Suprapubic skin (tissue), 4 donors: ENCODE data around the gene TRIM28. TPM values are rescaled to one million over a fixed set of nuclear protein-coding genes. Genes with fewer than 3 reads are reported as not detected.
A peak's percentile ranks its signal among the peaks of the same experiment; 100 is the strongest.

Experiments
- DNase-seq, 2 donors: peaks; one replicate each; pipeline ENCODE4 v3.0.0-alpha.2; 2019; ENCODE audit warnings: low spot score in 2 of 2
- H3K27ac ChIP-seq: fragments of 200-600 bp; sonication (generic); one replicate; pipeline ENCODE4 v1.5.1; 2019
- H3K27me3 ChIP-seq: fragments of 200-600 bp; sonication (generic); one replicate; pipeline ENCODE4 v1.5.1; 2019
- H3K36me3 ChIP-seq: fragments of 200-600 bp; sonication (generic); one replicate; pipeline ENCODE4 v1.5.1; 2019
- H3K4me1 ChIP-seq: fragments of 200-600 bp; sonication (generic); one replicate; pipeline ENCODE4 v1.5.1; 2019
- H3K4me3 ChIP-seq: fragments of 200-600 bp; sonication (generic); one replicate; pipeline ENCODE4 v1.5.1; 2019; ENCODE audit warnings: mild to moderate bottlenecking
- H3K9me3 ChIP-seq: fragments of 200-600 bp; sonication (generic); one replicate; pipeline ENCODE4 v1.5.1; 2019
- EP300 ChIP-seq: sonication (generic); formaldehyde crosslinking; IDR thresholded peaks from one replicate; pipeline ENCODE4 v1.6.1; 2017; ENCODE audit warnings: antibody characterized with exemption
- POLR2A ChIP-seq, 2 donors: fragments of 450-650 bp; IDR thresholded peaks; one replicate each; pipeline ENCODE4 v1.6.1; 2017; ENCODE audit warnings: antibody characterized with exemption in 2 of 2, mild to moderate bottlenecking in 2 of 2, moderate library complexity in 2 of 2
- POLR2AphosphoS5 ChIP-seq, 3 donors: sonication (generic); formaldehyde crosslinking; IDR thresholded peaks; one replicate each; pipeline ENCODE4 v1.6.1; 2017; ENCODE audit warnings: antibody characterized with exemption in 3 of 3
- WGBS: methylation state at CpG from one replicate; pipeline ENCODE4 v1.1.5; 2018; 5-methylcytosine and 5-hydroxymethylcytosine counted together
- total RNA-seq, 4 donors: library from RNA; depleted of rRNA; stranded (reverse); fragments of >200 nt; gene quantifications; one replicate each; pipeline ENCODE4 v1.1.0, GENCODE V29; 2016
- TF ChIP-seq, protein P1 (sequence below), 2 donors: fragments of 200-600 bp in 1 of 2; fragments of 450-650 bp in 1 of 2; sonication (generic) in 1 of 2; IDR thresholded peaks; one replicate each; pipeline ENCODE4 v1.5.1; 2016 to 2019; ENCODE audit warnings: antibody characterized with exemption in 2 of 2, mild to moderate bottlenecking in 1 of 2, moderate library complexity in 1 of 2

TRIM28 gene
- total RNA-seq, 4 donors from 2014 or later: 334 to 395 (median 360) TPM

DNA sequence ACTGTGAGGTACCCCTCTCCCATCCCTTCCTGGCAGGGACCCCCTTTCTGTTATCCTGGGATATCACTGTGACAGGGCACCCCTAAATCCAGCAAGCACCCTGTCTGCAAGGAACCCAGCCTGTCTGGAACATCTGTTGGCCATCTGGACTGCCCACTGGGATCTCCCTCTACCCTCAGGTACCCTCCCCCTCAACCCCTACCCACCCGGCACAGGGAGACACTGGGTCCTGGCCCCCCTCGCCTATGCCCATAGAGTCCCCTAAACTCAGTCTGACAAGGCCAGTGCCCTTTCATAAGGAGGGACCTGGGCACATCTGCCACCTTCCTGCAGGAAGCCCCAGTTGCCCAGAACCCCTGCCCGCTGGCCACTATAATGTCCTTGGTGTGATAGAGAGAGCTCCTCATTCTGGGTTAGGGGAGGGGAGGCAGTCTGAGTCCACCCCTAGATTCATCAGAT is 29.3 kb upstream of the TRIM28 start:
- TF ChIP-seq POLR2AphosphoS5 (IDR thresholded peaks at IDR 0.05) (no peak), EP300 (no peak), POLR2A (IDR thresholded peaks at IDR 0.05) (no peak)
- TF ChIP-seq, protein P1, sequence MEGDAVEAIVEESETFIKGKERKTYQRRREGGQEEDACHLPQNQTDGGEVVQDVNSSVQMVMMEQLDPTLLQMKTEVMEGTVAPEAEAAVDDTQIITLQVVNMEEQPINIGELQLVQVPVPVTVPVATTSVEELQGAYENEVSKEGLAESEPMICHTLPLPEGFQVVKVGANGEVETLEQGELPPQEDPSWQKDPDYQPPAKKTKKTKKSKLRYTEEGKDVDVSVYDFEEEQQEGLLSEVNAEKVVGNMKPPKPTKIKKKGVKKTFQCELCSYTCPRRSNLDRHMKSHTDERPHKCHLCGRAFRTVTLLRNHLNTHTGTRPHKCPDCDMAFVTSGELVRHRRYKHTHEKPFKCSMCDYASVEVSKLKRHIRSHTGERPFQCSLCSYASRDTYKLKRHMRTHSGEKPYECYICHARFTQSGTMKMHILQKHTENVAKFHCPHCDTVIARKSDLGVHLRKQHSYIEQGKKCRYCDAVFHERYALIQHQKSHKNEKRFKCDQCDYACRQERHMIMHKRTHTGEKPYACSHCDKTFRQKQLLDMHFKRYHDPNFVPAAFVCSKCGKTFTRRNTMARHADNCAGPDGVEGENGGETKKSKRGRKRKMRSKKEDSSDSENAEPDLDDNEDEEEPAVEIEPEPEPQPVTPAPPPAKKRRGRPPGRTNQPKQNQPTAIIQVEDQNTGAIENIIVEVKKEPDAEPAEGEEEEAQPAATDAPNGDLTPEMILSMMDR (IDR thresholded peaks at IDR 0.05): no peak
- Histone ChIP-seq H3K27ac (peak overlapping the region; percentile 31), H3K27me3 (no peaks in the 10 kb centered on the region), H3K4me3 (peak overlapping the region; percentile 42), H3K4me1 (peaks cover 56% of the 10 kb centered on the region), H3K9me3 (no peaks in the 10 kb centered on the region), H3K36me3 (peaks cover 20% of the 10 kb centered on the region)
- 45% methylated on average over 3 of the region's 3 CpGs for WGBS
- DNase-seq: no peak

DNA sequence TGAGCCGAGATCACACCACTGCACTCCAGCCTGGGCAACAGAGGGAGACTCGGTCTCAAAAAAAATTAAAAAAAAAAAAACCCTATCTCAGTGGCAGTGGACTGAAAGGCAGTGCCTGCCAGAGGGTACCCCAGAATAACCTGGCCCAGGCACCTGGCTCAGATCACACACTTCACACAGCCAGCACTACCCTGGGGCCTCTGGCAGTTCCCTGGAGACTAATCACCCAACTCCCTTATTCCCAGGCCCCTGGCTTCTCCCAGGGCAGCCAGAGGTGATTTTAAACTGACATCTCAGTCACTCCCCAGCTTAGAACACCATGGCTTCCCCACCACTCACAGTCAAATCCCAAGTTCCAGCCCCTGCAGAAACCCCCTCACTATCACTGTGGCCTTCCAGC is 28.6 kb upstream of the TRIM28 start:
- WGBS: 100% methylated on average over 2 of the region's 2 CpGs
- Histone ChIP-seq H3K4me3 (no peak overlapping the region), H3K9me3 (no peaks in the 10 kb centered on the region), H3K4me1 (peaks cover 59% of the 10 kb centered on the region), H3K27me3 (no peaks in the 10 kb centered on the region), H3K27ac (no peak overlapping the region), H3K36me3 (peaks cover 20% of the 10 kb centered on the region)
- TF ChIP-seq, protein P1 (IDR thresholded peaks at IDR 0.05): no peak
- TF ChIP-seq POLR2AphosphoS5 (IDR thresholded peaks at IDR 0.05): no peak
- TF ChIP-seq EP300: no peak
- no peak for DNase-seq

DNA sequence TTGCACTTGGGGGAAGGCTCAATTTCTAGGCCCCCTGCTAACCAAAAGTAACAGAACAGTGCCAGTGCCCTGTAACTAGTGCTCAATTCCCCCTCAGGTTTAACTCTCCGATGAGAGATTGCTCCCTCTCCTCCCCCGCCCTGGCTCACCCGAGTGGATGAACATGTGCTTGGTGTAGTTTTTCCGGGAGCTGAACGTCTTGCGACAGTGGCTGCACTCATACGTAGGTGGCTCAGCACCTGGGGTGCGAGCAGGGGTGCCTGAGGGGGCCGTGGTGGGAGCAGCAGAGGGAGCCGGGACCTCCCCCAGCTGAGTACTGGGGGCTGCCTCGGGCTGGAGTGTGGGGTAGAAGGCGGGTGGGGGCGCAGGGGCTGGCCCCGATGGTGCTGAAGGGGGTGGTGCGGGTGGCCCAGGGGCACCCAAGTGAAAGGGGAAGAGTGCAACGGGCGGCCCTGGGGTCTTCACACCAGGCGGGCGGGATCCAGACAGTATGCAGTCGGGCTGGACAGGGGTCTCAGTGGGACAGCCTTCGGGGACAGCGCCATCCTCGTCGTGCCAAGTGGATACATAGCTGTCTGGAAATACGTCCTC is 27.5 kb upstream of the TRIM28 start:
- H3K27ac ChIP-seq: no peak overlapping the region
- no peak for DNase-seq
- peaks cover 64% of the 10 kb centered on the region for H3K4me1 ChIP-seq
- no peak for TF ChIP-seq POLR2AphosphoS5 (IDR thresholded peaks at IDR 0.05)
- TF ChIP-seq POLR2A (IDR thresholded peaks at IDR 0.05): no peak
- TF ChIP-seq, protein P1 (IDR thresholded peaks at IDR 0.05): no peak
- TF ChIP-seq EP300: no peak
- peaks cover 20% of the 10 kb centered on the region for H3K36me3 ChIP-seq
- WGBS: 91% methylated on average over 18 of the region's 25 CpGs
- no peaks in the 10 kb centered on the region for H3K9me3 ChIP-seq
- no peak overlapping the region for H3K4me3 ChIP-seq
- no peaks in the 10 kb centered on the region for H3K27me3 ChIP-seq

DNA sequence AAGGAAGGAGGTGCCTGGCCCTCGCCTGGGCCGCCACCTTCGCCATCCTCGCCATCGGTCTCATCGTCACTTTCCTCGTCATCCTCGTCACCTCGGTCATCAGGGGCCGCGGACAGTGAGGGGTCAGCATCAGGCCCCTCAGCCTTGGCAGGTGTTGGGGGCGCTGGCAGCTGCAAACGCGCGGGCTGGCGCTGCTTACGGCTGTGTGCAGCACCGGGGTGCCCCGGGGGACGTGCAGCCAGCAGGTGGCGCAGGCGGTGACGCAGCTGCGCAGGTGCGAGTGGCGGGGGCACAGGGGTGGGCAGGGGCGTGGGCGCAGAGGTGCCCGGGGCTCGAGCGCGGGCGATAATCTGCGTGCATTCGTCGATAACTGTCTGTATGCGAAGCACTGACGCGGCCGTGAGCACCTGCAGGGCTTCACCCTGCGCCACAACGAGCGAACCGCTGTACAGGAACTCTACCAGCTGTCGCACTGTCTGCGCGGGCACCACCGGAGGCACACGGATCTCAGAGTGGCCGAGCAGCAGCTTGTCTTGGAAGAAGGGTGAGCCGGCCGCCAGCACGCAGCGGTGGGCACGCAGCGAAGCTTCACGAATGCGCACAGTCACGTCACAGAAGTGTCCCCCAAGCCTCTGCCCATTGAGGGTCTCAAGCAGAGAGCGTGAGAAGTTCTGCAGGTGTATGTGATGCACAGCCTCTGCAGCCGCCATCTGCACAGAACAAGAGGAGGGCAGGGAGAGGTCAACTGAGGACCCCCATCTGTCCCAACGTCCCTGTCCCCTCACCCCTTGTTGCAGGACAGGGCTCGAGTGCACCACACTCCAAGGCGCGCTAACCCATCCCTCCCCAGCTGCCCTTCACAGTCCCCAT is 26.7 kb upstream of the TRIM28 start:
- Histone ChIP-seq H3K4me3 (peak overlapping the region; percentile 80), H3K27ac (no peak overlapping the region), H3K4me1 (peaks cover 64% of the 10 kb centered on the region), H3K36me3 (peaks cover 20% of the 10 kb centered on the region), H3K27me3 (no peaks in the 10 kb centered on the region), H3K9me3 (no peaks in the 10 kb centered on the region)
- no peak for TF ChIP-seq POLR2AphosphoS5 (IDR thresholded peaks at IDR 0.05)
- no peak for TF ChIP-seq POLR2A (IDR thresholded peaks at IDR 0.05)
- no peak for TF ChIP-seq EP300
- TF ChIP-seq, protein P1 (IDR thresholded peaks at IDR 0.05): no peak
- 93% methylated on average over 41 of the region's 65 CpGs for WGBS
- no peak for DNase-seq
